Smooth muscle cell (in vitro differentiated cells): Measurements from ENCODE around the gene CST3. TPM values are rescaled to one million over a fixed set of nuclear protein-coding genes. Genes with fewer than 3 reads are reported as not detected.
A peak's percentile ranks its signal among the peaks of the same experiment; 100 is the strongest.
"Not testable (repeated sequence)": the region's sequence is repeated elsewhere in the genome, so short reads cannot be mapped to it uniquely, and the experiment has no call there.

ENCODE experiments used
- DNase-seq: peaks from one replicate; lab custom pipeline; 2025; ENCODE audit not compliant: unreplicated experiment; lab: John Stamatoyannopoulos, UW
- H2AFZ ChIP-seq: fragments of 200-600 bp; sonication (generic); 2 replicates; pipeline ENCODE4 v1.6.0; 2016; ENCODE audit warnings: antibody characterized with exemption, low read depth, mild to moderate bottlenecking
- H3F3A ChIP-seq: fragments of 200-600 bp; sonication (generic); 2 replicates; pipeline ENCODE4 v1.6.0; 2017; ENCODE audit warnings: antibody characterized with exemption, low read depth
- H3K27ac ChIP-seq: fragments of 200-600 bp; sonication (generic); 2 replicates; pipeline ENCODE4 v1.5.1; 2016; ENCODE audit warnings: low read depth, mild to moderate bottlenecking
- H3K27me3 ChIP-seq: fragments of 200-600 bp; sonication (generic); 2 replicates; pipeline ENCODE4 v1.6.1; 2016; ENCODE audit warnings: low read depth, mild to moderate bottlenecking
- H3K36me3 ChIP-seq: fragments of 200-600 bp; sonication (generic); 2 replicates; pipeline ENCODE4 v1.5.1; 2016; ENCODE audit warnings: low read depth
- H3K4me1 ChIP-seq: fragments of 200-600 bp; sonication (generic); 2 replicates; pipeline ENCODE4 v1.5.1; 2016; ENCODE audit warnings: low read depth
- H3K4me2 ChIP-seq: fragments of 200-600 bp; sonication (generic); 2 replicates; pipeline ENCODE4 v1.6.0; 2016; ENCODE audit warnings: mild to moderate bottlenecking
- H3K4me3 ChIP-seq: fragments of 200-600 bp; sonication (generic); 2 replicates; pipeline ENCODE4 v1.5.1; 2016; ENCODE audit warnings: mild to moderate bottlenecking
- H3K79me2 ChIP-seq: fragments of 200-600 bp; sonication (generic); 2 replicates; pipeline ENCODE4 v1.6.0; 2016; ENCODE audit warnings: low read depth, mild to moderate bottlenecking
- H3K9ac ChIP-seq: fragments of 200-600 bp; sonication (generic); 2 replicates; pipeline ENCODE4 v1.6.0; 2016; ENCODE audit warnings: low read depth
- H3K9me3 ChIP-seq: fragments of 200-600 bp; sonication (generic); replicated peaks from 2 replicates; pipeline ENCODE4 v1.5.1; 2016; ENCODE audit warnings: low read depth
- H4K20me1 ChIP-seq: fragments of 200-600 bp; sonication (generic); 2 replicates; pipeline ENCODE4 v1.6.0; 2016; ENCODE audit warnings: low read depth
- CTCF ChIP-seq: fragments of 200-600 bp; sonication (generic); IDR thresholded peaks from 2 replicates; pipeline ENCODE4 v1.5.1; 2017; ENCODE audit warnings: borderline replicate concordance, mild to moderate bottlenecking, antibody characterized with exemption; ENCODE audit not compliant: insufficient read depth, poor library complexity, severe bottlenecking
- WGBS: methylation state at CpG from one replicate; pipeline ENCODE4 v1.1.7; 2016; ENCODE audit warnings: low lambda C conversion rate; 5-methylcytosine and 5-hydroxymethylcytosine counted together
- polyA plus RNA-seq: library from polyadenylated mRNA; unstranded; fragments of >200 nt; fragmentation: Nextera tagmentation; extraction: Ambion mirVana; gene quantifications from 2 replicates; pipeline ENCODE4 v1.2.1, GENCODE V29; 2016
- total RNA-seq: library from RNA; depleted of rRNA; stranded (reverse); fragments of >200 nt; gene quantifications from 2 replicates; pipeline ENCODE4 v1.2.3, GENCODE V29; 2014

Gene CST3
- total and polyA plus RNA-seq, 2 experiments from 2014 or later: 170 to 338 TPM

- Histone ChIP-seq H3K4me3 (no peak overlapping the region), H3K36me3 (no peaks in the 10 kb centered on the region), H3K4me1 (no peaks in the 10 kb centered on the region), H3F3A (peaks cover 5% of the 10 kb centered on the region), H3K27ac (peak overlapping the region; percentile 58), H3K9me3 (no peaks in the 10 kb centered on the region), H3K27me3 (peaks cover 4% of the 10 kb centered on the region), H2AFZ (no peak overlapping the region), H3K79me2 (no peaks in the 10 kb centered on the region), H4K20me1 (no peaks in the 10 kb centered on the region), H3K9ac (no peak overlapping the region), H3K4me2 (peak overlapping the region; percentile 9)
- no peak for DNase-seq
- TF ChIP-seq CTCF: no peak
- whole genome bisulfite sequencing: 52% methylated on average over 4 of the region's 4 CpGs
Measured at GRCh38 chr20:23623666-23624323, 14.0 kb downstream of the CST3 start.

- Histone ChIP-seq H3F3A (peaks cover 5% of the 10 kb centered on the region), H3K27me3 (peaks cover 9% of the 10 kb centered on the region), H3K4me1 (no peaks in the 10 kb centered on the region), H3K4me3 (peak overlapping the region; percentile 33), H3K9ac (peak overlapping the region; percentile 9), H3K9me3 (no peaks in the 10 kb centered on the region), H3K27ac (peak overlapping the region; percentile 73), H3K79me2 (no peaks in the 10 kb centered on the region), H2AFZ (peak overlapping the region; percentile 15), H4K20me1 (no peaks in the 10 kb centered on the region), H3K4me2 (peak overlapping the region; percentile 78), H3K36me3 (no peaks in the 10 kb centered on the region)
- 9% methylated on average over 4 of the region's 4 CpGs for WGBS
- DNase-seq: no peak
- no peak for TF ChIP-seq CTCF
Measured at GRCh38 chr20:23622839-23623343, 14.9 kb downstream of the CST3 start.

GRCh38 chr20:23622401-23622800 is 15.4 kb downstream of the CST3 start:
- not testable (repeated sequence) for H4K20me1 ChIP-seq, DNase-seq, H3K4me3 ChIP-seq, H3K9ac ChIP-seq, H3K4me1 ChIP-seq, H3K36me3 ChIP-seq, H3F3A ChIP-seq, H2AFZ ChIP-seq, H3K79me2 ChIP-seq, H3K9me3 ChIP-seq, H3K27me3 ChIP-seq
- Histone ChIP-seq H3K4me2 (peak overlapping the region; percentile 78), H3K27ac (peak overlapping the region; percentile 73)
- WGBS: 85% methylated on average over 3 of the region's 3 CpGs

- WGBS: 86% methylated on average over 11 of the region's 11 CpGs
Measured at GRCh38 chr20:23620670-23621386, 16.9 kb downstream of the CST3 start.

More at GRCh38 chr20:23620670-23621386, 16.9 kb downstream of the CST3 start:
- H3K4me2 ChIP-seq, H2AFZ ChIP-seq, H3F3A ChIP-seq, H3K9ac ChIP-seq, H4K20me1 ChIP-seq, H3K4me3 ChIP-seq, H3K4me1 ChIP-seq, H3K27ac ChIP-seq, H3K27me3 ChIP-seq, DNase-seq, H3K36me3 ChIP-seq, H3K9me3 ChIP-seq, H3K79me2 ChIP-seq: not testable (repeated sequence)
